HG03175 (cell line): ENCODE measurements around the gene ZNF280B.
"Not testable (repeated sequence)": the region's sequence is repeated elsewhere in the genome, so short reads cannot be mapped to it uniquely, and the experiment has no call there.

Experiments used
- ATAC-seq: cut with Tn5 transposase; IDR thresholded peaks from one replicate; pipeline ENCODE4 v1.9.1; 2021; ENCODE audit warnings: mild to moderate bottlenecking, moderate library complexity; ENCODE audit not compliant: unreplicated experiment

The ZNF280B gene

DNA sequence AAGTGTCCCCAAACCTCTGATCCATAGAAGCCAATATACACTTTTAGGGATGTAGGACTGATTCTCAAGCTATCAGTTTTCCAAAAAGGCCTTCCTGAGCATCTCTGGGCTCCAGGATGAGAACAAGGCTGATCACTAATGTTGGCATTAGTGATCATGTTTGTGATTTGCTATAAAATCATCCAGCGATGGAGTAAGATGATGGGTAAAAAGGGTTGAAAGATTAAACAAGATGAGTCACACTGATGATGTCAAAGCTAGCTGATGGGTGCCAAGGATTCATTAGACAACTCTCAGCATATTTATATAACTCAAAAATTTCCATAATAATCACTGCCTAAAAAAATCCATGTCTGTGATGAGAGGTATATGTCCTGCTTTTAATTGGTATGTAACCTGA lies 42.8 kb downstream of the ZNF280B start:
- ATAC-seq = no peak

- ATAC-seq = no peak
Measured at GRCh38 chr22:22465094-22465602, 43.4 kb downstream of the ZNF280B start.

- ATAC-seq = no peak
Measured at GRCh38 chr22:22464541-22465054, 43.9 kb downstream of the ZNF280B start.

GRCh38 chr22:22463855-22464540 lies 44.5 kb downstream of the ZNF280B start:
- ATAC-seq = no peak

- no peak for ATAC-seq
Measured at GRCh38 chr22:22462813-22463567, 45.6 kb downstream of the ZNF280B start.

DNA sequence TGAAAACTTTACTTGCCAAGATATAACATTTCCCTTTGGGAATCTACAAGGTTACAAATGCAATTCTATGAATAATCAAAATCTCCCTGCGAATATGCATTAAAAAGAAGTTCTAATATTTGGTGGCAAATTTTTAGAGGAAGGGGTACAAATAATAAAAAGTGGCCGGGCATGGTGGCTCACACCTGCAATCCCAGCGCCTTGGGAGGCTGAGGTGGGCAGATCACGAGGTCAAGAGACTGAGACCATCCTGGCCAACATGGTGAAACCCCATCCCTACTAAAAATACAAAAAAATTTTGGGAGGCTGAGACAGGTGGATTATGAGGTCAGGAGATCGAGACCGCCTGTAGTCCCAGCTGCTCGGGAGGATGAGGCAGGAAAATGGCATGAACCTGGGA lies 47.0 kb downstream of the ZNF280B start:
- ATAC-seq = no peak

DNA sequence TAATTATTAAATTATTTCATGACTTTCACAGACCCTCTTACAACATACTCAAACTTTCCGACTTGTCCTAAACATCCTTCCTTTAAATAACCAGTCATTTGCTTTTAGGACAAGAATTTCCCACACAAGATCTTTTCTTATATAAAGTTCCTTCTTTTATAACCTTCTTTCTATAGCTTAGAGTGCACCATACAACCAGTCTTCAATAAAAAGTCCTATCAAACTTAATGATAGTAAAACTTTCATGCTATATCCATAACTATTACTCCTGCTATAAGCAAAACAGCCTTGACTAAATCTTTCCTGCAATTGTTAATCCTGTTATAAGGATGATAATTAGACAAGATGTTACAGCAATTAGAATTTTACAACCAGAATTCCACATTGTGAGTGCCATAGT lies 47.4 kb downstream of the ZNF280B start:
- no peak for ATAC-seq

DNA sequence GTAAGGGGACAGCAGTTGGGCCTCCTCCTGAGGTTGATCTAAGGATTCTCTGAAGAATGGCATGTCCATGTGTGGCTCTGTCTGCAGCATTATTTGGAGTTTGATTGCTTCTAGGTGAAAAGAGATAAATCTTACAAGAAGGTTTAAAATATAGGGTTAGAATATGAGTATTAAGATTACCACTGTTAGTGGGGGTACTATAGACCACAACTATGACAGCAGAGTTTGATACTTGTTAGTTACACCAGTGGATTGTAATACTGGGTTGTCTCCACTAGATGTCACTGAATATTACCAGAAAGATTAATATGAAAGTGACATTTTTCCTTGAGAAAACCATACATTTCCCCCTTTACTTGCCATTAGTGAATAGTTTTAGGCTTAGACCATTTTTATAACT lies 47.9 kb downstream of the ZNF280B start:
- ATAC-seq = no peak

DNA sequence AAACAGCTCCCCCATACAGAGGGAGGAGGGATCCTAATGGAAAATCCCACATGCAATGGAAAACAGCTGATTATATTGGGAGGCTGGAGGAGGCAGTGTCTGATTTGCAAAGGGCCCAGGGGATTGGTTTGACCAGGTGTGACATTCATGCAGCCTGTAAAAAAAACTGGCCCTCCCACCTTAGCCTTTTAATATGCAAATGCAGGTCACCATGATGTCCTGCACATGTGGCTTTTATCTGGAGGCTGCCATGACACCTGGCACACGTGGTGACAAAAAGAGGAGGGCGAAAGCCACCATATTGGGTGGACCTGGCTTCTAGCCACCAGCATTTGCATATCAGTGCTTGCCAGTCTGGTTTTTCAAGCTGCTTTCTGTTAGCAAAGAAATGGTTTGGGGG lies 48.5 kb downstream of the ZNF280B start:
- ATAC-seq = no peak

- ATAC-seq = no peak
Measured at GRCh38 chr22:22458896-22459588, 49.5 kb downstream of the ZNF280B start.

GRCh38 chr22:22458387-22458786 lies 50.2 kb downstream of the ZNF280B start:
- no peak for ATAC-seq

GRCh38 chr22:22454997-22455396 lies 53.5 kb downstream of the ZNF280B start:
- ATAC-seq = no peak

DNA sequence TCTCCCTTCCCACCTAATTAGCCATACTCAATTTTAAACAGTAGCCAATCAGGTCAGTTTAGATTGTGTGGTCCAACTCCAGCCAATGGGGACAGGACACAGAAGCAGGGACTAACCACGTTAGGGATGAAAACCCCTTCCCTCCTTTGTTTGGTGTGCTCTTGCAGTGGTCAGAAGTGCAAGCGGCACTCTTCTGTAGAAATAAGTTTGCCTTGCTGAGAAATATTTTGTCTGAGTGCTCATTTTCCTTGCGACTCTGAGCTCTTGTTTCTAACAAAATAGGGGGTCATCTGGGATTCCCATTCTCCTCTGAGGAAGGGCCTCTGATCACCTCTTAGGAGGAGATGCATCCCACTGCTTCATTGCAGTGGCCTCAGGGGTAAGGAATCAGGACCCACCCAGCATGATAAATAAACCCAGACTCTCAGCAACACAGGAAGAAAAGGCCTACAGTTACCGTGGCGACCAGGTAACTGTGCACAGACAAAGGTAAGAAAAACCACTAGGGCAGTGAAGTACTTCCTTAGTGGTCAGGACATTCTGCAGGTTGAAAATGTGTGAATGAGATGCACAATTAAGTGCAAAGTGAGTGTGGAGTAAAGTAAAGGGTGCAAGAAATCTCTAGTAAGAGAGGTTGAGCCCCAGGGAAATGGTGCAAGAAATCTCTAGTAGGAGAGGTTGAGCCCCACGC lies 55.4 kb downstream of the ZNF280B start:
- ATAC-seq = no peak

DNA sequence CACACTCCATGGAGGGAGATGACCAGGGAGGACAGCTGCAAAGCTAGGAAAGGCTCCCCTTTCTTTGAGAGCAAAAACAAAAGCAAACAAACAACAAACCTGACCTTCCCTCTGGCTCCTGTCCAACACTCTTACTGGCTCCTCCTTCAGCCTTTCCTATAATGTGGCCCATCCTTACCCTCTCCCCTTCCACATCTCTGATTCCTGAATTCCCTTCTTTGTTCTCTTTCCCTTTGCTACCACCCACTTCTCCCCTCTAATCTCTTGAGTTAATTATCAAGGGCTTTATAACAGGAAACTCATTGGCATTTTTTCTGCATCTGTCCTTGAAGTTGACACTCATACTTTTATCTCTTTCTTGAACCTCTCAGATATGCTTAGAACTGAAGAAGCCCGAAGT lies 56.3 kb downstream of the ZNF280B start:
- ATAC-seq = no peak

DNA sequence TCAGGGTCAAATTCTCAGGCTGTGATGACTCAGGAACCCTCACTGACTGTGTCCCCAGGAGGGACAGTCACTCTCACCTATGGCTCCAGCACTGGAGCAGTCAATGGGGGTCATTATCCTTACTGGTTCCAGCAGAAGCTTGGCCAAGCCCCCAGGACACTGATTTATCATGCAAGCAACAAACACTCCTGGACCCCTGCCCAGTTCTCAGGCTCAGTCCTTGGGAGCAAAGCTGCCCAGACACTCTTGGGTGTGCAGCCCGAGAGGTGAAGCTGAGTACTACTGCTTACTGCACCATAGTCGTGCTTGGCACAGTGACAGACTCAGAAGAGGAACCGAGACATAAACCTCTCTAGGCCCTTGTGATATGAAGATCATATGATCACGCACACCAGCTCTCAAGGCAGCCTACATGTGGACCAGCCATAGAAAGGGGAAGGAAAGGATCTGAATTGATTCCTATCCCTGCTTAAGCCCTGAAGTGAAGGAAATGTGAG lies 58.2 kb downstream of the ZNF280B start:
- peak; percentile 93 for ATAC-seq

- no peak for ATAC-seq
Measured at GRCh38 chr22:22449819-22450218, 58.7 kb downstream of the ZNF280B start.

DNA sequence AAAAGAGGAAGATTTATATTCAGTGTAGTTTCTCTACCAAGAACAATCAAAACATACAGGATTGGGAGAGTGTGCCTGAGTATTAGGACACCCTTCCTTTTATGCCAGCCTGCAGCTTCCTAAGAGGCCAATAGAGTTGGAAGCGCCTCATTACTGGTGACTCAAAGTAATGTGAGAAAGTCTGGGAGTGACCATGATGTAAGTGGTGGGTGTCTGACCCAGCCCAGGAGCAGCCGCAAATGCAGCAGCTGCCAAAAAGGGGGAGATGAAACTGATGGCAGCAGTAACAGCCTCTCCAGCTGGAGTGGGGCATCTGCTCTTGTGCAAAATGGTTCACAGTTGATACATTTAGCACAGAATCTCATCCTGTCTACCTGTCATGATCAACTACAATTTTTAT lies 62.0 kb downstream of the ZNF280B start:
- no peak for ATAC-seq

DNA sequence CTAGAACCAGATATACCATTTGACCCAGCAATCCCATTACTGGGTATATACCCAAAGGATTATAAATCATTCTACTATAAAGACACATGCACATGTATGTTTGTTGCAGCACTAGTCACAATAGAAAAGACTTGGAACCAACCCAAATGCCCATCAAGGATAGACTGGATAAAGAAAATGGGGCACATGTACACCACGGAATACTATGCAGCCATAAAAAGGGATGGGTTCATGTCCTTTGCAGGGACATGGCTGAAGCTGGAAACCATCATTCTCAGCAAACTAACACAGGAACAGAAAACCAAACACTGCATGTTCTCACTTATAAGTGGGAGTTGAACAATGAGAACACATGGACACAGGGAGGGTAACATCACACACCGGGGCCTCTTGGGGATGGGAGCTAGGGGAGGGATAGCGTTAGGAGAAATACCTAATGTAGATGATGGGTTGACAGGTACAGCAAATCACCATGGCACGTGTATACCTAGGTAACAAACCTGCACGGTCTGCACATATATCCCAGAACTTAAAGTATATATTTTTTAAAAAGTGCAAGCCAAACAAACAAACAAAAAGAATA lies 64.4 kb downstream of the ZNF280B start:
- not testable (repeated sequence) for ATAC-seq

DNA sequence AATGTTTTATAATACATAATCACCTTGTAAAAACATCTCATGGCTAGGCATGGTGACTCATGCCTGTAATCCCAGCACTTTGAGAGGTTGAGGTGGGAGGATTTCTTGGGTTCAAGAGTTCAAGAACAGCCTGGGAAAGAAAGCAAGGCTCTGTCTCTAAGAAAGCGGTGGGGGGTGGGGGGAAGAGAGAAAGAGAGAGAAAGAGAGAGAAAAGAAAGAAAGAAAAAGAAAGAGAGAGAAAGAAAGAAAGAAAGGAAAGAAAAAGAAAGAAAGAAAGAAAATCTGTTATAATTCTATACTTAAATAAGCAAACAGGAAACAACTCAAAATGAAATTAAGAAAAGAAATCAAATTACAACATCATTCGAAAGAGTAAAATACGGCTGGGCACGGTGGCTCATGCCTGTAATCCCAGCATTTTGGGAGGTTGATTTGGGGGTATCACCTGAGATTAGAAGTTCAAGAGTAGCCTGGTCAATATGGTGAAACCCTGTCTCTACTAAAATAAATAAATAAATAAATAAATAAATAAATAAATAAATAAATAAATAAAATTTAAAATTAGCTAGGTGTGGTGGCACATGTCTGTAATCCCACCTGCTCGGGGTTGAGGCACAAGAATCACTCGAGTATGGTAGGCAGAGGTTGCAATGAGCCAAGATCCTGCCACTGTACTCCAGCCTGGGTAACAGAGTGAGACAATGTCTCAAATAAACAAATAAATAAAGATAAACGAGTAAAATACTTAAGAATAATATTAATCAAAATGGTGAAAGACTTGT lies 65.4 kb downstream of the ZNF280B start:
- no peak for ATAC-seq

- not testable (repeated sequence) for ATAC-seq
Measured at GRCh38 chr22:22441626-22442025, 66.9 kb downstream of the ZNF280B start.
